Fibroblast of the aortic adventitia (primary cell): Measurements from ENCODE around the gene FBP1. TPM values are rescaled to one million over a fixed set of nuclear protein-coding genes. Genes with fewer than 3 reads are reported as not detected.
A peak's percentile ranks its signal among the peaks of the same experiment; 100 is the strongest.

ENCODE experiments used
- DNase-seq: peaks from one replicate; pipeline ENCODE4 v3.0.0-alpha.2; 2010; ENCODE audit warnings: low read depth
- H3K4me3 ChIP-seq: 2 replicates; pipeline ENCODE4 v1.5.1; 2011; ENCODE audit warnings: low read depth, mild to moderate bottlenecking, control low read depth, low read length, moderate library complexity
- total RNA-seq: library from RNA; depleted of rRNA; stranded (reverse); fragments of >200 nt; gene quantifications from 2 replicates; pipeline ENCODE4 v1.2.3, GENCODE V29; 2012; ENCODE audit warnings: low replicate concordance
- TF ChIP-seq, protein P1 (sequence below): IDR thresholded peaks from 2 replicates; pipeline ENCODE4 v1.5.1; 2011; ENCODE audit warnings: mild to moderate bottlenecking, low read length, control low read depth, inconsistent platforms; ENCODE audit not compliant: insufficient read depth

FBP1 gene
- total RNA-seq, 1 donor: not detected

DNA sequence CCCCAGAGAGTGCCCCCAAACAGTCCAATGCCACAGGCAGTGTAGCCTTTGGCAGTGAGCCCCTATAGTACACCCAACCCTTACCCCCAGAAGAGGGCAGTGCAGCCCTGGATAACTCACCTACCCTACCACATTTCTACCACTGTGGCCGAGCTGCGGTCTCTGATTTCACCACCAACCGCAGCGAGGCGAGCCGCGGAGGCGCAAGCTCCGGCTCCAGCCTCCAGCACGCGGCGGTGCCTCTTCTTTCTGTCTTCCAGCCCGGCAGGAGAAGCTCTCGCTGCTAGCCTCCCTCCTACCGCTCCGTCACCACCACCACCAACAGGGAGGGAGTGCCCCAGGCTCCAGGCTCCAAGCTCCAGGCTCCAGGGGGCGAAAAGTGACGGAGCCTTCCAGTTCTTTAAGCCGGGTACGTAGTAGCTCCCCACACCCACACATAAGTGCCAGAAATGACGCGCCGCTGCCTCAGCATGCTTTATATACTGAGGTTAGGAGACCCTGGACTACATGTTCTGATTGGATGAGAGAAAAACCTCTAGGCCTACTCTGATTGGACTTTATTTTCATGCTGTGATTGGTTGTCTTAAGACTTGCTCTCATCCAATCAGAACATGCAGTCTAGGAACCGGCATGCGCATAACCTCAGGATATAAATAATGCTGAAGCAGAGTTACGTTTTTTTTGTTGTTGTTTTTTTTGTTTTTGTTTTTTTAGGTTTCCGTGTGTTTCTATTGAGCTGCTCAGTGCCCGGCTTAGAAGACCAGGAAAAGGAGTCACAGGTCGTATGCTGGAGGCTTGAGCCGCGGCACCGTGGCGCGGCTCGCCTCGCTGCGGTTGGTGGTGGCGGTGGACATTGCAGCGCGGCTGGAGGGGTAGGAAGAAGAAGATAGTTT is 84.6 kb downstream of the FBP1 start, which contains the start of gene PCAT7:
TSS of gene PCAT7 (plus strand) at position 645 of the 893 bp plus-strand sequence.
- DNase-seq: peak; percentile 32
- no peak within 1 kb of the TSS for H3K4me3 ChIP-seq
- TF ChIP-seq, protein P1, sequence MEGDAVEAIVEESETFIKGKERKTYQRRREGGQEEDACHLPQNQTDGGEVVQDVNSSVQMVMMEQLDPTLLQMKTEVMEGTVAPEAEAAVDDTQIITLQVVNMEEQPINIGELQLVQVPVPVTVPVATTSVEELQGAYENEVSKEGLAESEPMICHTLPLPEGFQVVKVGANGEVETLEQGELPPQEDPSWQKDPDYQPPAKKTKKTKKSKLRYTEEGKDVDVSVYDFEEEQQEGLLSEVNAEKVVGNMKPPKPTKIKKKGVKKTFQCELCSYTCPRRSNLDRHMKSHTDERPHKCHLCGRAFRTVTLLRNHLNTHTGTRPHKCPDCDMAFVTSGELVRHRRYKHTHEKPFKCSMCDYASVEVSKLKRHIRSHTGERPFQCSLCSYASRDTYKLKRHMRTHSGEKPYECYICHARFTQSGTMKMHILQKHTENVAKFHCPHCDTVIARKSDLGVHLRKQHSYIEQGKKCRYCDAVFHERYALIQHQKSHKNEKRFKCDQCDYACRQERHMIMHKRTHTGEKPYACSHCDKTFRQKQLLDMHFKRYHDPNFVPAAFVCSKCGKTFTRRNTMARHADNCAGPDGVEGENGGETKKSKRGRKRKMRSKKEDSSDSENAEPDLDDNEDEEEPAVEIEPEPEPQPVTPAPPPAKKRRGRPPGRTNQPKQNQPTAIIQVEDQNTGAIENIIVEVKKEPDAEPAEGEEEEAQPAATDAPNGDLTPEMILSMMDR: peak; percentile 44

DNA sequence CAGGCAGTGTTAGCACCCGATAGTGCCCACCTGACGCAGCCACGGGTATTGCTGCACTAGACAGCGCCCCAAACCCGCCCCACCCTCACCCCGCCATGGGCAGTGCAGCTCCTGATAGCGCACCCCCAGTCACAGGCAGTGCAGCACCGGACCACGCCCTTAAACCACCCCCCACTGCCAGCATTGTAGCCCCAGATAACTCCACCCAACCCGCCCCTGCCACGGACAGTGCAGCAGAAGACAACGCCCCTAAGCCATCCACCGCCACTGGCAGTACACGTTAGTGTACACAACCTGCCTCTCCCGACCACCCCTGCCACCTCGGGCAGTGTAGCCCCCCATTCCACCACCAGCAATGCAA is 85.3 kb downstream of the FBP1 start:
- TF ChIP-seq, protein P1: no peak
- no peak for DNase-seq
- H3K4me3 ChIP-seq: no peak overlapping the region

Other genes with a start within 250 kb of the FBP1 start
- gene PCAT7, start 84.4 kb downstream of the FBP1 start, total RNA-seq: 0.09 TPM in 1 of 2 replicates, not detected in the other
- not detected in 2 replicates for gene FBP2, start 45.7 kb downstream of the FBP1 start, total RNA-seq
- gene AOPEP, start 87.2 kb upstream of the FBP1 start, total RNA-seq: 39.7 and 82.3 TPM in 2 replicates